ENCODE measurements around the gene FAM228B.

The FAM228B gene

DNA sequence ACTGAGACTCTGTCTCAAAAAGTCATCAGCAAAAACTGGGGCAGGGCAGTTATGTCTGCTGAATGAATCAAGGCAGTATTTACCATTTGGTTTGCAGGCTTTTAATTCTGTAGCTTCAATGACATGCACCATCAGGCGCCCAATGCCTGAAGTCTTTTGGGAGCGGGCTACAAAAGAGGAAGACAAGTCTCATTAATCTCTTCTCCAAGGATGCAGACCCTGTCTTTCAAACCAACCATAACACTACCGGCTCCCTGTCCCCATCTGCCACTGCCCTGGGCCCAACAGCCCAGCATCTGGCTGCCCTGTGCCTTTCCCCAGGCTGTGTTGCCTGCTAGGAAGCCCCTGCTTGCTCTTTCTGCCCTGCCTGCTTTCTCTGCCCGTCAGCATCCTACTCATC lies 81.9 kb downstream of the FAM228B start:
- DNase-seq, result no peak

DNA sequence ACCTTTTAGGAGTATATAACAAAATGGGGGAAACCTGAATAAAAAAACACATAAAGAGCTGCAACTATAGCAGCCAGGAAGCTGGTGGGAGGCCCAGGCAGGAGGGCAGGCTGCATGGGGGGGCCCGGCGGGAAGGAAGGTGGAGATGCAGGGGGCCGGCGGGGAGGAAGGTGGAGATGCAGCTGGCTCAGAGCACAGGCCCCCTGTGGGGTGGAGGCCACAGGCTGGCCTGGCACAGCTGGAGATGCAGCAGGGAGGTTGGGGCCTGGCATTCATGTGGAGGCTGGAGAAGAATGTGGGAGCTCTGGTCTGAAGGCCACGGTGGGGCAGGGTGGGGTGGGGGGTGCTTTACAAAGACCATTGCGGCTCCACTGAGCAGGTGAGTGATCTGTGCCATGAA lies 83.0 kb downstream of the FAM228B start:
- DNase-seq, result no peak

DNA sequence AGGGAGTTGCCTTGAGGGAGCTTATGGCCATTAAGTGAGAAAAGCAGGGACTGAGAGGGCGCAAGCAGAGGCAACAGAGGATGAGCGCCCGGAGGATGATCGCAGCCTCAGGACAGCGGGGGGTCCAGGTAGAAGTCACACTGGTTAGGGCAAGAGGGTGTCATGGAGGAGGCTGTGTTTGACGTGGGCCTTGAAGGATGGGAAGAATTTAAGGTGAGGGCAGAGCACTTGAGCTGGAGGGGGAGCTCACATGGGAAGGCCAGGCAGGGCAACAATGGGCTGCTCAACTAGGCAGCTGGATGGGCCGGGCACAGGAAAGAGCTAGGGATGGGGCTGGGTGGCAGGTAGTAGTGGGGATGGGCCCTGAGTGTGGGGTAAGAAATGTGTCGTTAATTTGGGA lies 83.4 kb downstream of the FAM228B start:
- DNase-seq, result no peak

DNA sequence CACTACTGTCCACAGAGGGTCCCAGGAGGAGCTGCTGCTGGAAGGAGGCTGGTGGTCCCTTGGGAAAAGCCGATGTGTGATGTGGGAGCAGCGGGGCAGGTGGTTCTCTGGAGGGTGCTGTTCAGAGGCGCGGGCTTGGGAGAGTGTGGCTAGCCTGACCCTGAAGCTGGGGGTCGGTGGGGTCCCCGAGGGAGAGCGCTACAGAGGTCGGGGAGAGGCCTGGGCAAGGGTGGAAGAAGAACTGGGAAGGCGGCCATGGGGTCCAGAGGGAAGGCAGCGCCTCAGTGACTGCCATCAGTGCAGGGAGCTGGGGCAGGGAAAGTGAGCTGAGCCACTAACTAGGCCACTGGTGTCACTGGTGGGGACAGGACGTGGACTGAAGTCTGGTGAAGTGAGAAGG lies 84.1 kb downstream of the FAM228B start:
- DNase-seq, result no peak

DNA sequence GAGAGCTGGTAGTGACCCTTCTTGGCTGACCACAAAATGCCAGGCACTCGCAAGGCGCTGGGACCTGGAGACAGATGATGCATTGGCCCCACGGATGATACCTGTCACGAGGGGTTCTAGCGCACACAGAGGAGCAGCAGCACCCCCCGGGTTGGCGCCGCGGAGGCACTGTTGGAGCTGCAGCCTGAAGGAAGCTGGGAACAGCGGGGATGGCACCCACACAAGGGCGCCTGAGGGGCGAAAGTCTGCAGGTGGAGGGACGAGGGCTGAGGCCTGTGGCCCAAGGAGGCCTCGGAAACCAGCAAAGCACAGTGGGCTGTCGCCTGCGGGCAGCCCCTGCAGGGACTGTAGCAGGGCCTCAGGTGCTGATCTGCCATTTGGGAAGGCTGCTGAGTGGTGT lies 85.2 kb downstream of the FAM228B start:
- DNase-seq, result no peak

DNA sequence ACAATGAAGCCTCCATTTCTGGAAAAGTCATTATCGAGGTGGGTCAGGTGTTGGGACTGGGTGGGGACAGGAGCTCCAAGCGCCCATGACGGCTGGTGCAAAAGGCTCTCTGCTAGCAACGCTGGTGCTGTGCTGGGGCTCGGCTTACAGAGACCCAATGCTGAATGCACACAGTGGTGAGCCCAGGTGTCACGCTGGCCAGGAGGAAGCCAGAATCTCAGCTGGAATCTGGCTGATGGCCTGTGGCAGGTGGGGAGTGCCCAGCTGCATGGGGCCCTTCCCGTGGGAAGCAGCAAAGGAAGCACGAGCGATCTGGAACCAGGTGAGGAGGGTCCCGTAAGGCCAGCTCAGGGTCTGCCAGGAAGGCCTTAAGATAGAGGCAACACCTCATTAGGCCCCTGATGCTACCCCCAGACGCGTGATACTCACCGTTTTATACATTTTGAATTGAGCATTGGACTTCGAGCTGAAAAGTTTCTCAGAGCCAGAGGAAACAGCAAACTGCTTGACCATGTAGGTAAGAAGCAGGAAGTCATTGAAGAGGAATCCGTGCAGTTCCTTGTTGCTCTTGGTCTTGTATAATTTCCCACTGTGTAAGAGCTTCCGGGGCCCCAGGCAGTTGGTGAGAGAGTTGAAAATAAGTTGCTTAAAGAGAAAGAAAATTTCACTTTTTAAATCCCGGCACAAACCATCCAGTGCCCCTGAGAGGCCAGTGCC lies 86.3 kb downstream of the FAM228B start:
- DNase-seq, result no peak

DNA sequence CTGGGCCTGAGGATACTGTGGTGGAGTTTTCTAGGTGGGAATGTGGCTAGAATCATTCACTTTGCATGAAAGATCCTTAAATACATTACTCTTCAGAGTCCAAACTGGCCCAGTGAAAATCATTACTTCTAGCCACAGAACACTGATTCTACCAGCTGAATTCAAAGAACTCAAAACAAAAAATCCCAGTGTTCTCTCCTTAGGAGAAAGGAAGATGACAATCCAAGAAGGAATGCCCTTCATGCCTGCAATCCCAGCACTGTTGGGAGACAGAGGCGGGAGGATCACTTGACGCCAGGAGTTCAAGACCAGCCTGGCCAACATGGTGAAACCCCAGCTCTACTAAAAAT lies 86.8 kb downstream of the FAM228B start:
- no peak for DNase-seq

DNA sequence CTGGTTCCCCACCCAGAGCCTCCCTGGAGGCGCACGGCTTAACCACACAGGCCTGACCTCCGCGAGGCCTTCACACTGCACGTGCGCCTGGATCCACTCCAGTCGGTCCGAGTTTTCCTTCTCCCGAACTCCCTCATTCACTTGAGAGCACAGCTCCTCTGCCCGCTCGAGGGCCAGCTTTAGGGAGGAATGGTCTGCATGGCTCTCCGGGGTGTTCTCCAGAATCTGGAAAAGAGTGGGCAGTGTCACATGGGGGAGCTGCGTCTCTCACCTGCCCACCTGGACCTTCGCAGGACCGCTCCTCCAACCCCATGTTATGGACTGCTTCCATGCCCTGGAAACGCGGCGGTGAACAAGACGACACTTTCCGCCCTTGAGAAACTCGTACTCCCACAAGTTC lies 87.5 kb downstream of the FAM228B start:
- no peak for DNase-seq

DNA sequence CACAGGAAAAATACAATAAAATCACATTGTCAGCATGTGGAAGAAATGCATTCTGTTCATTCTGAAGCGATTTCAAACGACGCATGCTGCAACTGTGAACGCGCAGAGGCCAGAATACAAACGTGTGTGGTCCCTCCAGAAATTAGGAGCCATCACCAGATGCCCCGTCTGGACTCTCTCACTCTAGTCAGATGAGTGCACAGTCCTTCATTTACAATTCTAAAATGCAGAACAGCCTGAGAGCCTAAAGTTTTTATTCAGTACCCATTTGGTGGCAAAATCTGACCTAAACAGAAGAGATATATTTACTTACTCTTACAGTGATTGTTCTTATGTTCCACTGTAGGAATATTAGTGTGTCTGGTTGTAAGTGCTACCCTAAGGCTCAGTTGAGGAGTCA lies 88.1 kb downstream of the FAM228B start:
- no peak for DNase-seq

DNA sequence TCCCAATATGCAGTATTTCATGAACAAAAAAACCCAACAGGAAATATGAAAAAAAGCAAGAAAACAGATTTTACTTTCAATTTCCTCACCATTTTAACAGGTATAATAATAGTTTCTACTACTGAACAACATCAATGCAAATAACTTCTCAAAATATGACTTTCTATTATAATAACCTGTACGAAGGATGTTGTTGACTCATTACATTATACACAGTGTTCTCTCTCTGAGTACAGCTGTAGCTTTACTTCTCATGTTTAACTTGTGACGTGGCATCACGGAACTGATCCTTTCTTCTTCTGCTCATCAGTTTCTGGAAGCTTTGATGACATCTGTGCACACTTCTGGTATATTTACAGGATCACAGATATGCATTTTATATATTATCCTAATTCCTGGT lies 91.6 kb downstream of the FAM228B start:
- DNase-seq, result no peak
